Left ventricle myocardium inferior (tissue), 1 donor: ENCODE data around the gene PNMA8C. TPM values are rescaled to one million over a fixed set of nuclear protein-coding genes. Genes with fewer than 3 reads are reported as not detected.
A peak's percentile ranks its signal among the peaks of the same experiment; 100 is the strongest.

ENCODE experiments used
- DNase-seq: peaks from one replicate; pipeline ENCODE4 v3.0.0-alpha.2; 2020
- H3K27ac ChIP-seq: fragments of 200-600 bp; replicated peaks from 2 replicates; pipeline ENCODE4 v1.8.0; 2021
- H3K27me3 ChIP-seq: fragments of 200-600 bp; 2 replicates; pipeline ENCODE4 v1.8.0; 2021; ENCODE audit warnings: low read depth
- H3K36me3 ChIP-seq: fragments of 200-600 bp; 2 replicates; pipeline ENCODE4 v1.8.0; 2021
- H3K4me1 ChIP-seq: fragments of 200-600 bp; 2 replicates; pipeline ENCODE4 v1.8.0; 2021
- H3K4me3 ChIP-seq: fragments of 200-600 bp; 2 replicates; pipeline ENCODE4 v1.8.0; 2021; ENCODE audit warnings: mild to moderate bottlenecking, moderate library complexity
- H3K9me3 ChIP-seq: fragments of 200-600 bp; replicated peaks from 2 replicates; pipeline ENCODE4 v1.8.0; 2021
- intact Hi-C: fragments of 100-400 bp; cut with micrococcal nuclease; formaldehyde crosslinking; loops from one replicate; pipeline ENCODE4 v1.11.0; 2022
- total RNA-seq: library from RNA; stranded (reverse); fragmentation: NEBNext Ultra II Directional; extraction: Animal tissue kit (Norgen Biotek cat#: 25700); gene quantifications from one replicate; pipeline ENCODE4 v1.2.1, GENCODE V29; 2021
- TF ChIP-seq, protein P1 (sequence below): fragments of 200-600 bp; IDR thresholded peaks from 2 replicates; pipeline ENCODE4 v1.8.0; 2021; ENCODE audit warnings: antibody characterized with exemption, mild to moderate bottlenecking, borderline replicate concordance
- donor health status: DM: no; HTN: yes; CAD: no; lungs with severe emphysema.

The PNMA8C gene
- total RNA-seq, 1 donor from 2014 or later: not detected

DNA sequence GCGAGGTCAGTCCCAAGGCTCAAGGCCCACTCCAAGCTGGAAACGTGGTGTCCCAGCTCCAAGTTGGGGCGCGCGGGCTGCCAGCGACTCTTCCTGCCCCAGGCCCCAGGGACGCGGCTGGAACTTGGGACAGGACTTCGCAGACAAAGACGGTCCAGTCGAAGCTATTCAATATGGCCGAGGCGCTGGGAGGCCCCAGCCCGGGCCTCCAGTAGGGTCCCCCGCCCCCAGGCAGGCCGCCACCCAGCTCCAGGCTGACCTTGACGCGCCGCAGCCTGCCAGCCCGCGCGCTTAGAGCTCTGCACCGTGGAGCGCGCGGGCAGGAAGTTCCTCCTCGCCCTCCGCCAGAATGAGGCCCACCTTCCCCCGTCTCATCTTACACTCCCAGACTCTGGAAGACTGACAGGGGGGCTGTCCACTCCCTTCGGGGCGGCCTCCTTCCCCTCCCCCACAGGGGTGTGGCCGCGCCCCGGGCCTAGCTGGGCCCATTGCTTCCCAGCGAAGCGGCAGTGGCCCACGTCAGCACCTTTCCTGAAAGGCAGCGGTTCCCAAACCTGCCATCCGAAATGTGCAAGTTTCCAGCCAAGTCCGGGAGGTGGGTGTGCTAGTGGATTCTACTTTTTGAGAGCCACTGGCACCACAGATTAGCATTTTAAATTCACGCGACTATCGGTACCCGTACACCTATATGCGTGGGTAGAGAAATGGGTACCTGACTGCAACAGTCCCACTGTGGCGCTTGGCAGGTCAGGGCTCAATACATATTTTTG lies 15.3 kb downstream of the PNMA8C start, which contains the start of gene CCDC8:
CCDC8 (minus strand) TSS at position 303 of the 770 bp plus-strand sequence. CDS start 754 bp downstream, outside the sequence.
- H3K4me3 ChIP-seq: peak within 1 kb of the TSS; percentile 73

DNA sequence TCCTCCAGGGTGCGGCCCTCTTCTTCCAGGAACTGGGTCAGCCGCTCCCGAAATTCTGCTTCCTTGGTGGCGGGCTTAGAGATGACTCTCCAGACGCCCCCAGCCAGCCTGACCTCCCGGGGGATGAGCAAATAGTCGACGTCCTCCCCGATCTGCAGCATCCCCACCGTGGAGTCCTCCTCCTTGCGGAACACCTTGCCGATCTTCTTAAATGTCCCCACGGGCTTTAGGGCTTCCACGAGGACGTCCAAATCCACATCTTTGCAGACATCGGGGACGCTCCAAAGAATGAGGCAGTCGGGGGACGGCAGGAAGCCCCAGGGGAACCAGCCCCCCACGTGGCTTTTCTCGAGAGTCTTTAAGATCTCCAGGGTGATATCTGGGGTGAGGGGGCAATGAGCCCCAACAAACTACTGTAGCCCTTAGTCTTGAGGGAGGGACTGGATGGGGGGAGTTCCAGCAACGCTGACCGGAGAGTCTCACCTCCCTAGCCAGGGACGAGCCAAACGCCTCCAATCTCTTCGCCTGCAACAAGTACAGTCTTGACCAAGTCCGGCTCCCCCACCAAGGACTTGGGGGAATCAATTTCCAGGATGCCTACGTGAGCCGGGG lies 16.0 kb downstream of the PNMA8C start:
- intact Hi-C loops: no loop called here
- peaks cover 8% of the 10 kb centered on the region for H3K36me3 ChIP-seq
- peak overlapping the region; percentile 73 for H3K4me3 ChIP-seq
- TF ChIP-seq, protein P1, sequence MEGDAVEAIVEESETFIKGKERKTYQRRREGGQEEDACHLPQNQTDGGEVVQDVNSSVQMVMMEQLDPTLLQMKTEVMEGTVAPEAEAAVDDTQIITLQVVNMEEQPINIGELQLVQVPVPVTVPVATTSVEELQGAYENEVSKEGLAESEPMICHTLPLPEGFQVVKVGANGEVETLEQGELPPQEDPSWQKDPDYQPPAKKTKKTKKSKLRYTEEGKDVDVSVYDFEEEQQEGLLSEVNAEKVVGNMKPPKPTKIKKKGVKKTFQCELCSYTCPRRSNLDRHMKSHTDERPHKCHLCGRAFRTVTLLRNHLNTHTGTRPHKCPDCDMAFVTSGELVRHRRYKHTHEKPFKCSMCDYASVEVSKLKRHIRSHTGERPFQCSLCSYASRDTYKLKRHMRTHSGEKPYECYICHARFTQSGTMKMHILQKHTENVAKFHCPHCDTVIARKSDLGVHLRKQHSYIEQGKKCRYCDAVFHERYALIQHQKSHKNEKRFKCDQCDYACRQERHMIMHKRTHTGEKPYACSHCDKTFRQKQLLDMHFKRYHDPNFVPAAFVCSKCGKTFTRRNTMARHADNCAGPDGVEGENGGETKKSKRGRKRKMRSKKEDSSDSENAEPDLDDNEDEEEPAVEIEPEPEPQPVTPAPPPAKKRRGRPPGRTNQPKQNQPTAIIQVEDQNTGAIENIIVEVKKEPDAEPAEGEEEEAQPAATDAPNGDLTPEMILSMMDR: no peak
- H3K27me3 ChIP-seq: peaks cover 53% of the 10 kb centered on the region
- no peaks in the 10 kb centered on the region for H3K9me3 ChIP-seq
- peak overlapping the region; percentile 90 for H3K27ac ChIP-seq
- H3K4me1 ChIP-seq: peaks cover 68% of the 10 kb centered on the region
- DNase-seq: no peak

More for the DNA sequence above, 15.3 kb downstream of the PNMA8C start, which contains the start of gene CCDC8:
- H3K27me3 ChIP-seq: peaks cover 53% of the 10 kb centered on the region
- peaks cover 8% of the 10 kb centered on the region for H3K36me3 ChIP-seq
- H3K27ac ChIP-seq: peak within 1 kb of the TSS; percentile 90
- DNase-seq: peak; percentile 89
- intact Hi-C loops: no loop called here
- H3K9me3 ChIP-seq: no peaks in the 10 kb centered on the region
- peaks cover 61% of the 10 kb centered on the region for H3K4me1 ChIP-seq
- TF ChIP-seq, protein P1: no peak

DNA sequence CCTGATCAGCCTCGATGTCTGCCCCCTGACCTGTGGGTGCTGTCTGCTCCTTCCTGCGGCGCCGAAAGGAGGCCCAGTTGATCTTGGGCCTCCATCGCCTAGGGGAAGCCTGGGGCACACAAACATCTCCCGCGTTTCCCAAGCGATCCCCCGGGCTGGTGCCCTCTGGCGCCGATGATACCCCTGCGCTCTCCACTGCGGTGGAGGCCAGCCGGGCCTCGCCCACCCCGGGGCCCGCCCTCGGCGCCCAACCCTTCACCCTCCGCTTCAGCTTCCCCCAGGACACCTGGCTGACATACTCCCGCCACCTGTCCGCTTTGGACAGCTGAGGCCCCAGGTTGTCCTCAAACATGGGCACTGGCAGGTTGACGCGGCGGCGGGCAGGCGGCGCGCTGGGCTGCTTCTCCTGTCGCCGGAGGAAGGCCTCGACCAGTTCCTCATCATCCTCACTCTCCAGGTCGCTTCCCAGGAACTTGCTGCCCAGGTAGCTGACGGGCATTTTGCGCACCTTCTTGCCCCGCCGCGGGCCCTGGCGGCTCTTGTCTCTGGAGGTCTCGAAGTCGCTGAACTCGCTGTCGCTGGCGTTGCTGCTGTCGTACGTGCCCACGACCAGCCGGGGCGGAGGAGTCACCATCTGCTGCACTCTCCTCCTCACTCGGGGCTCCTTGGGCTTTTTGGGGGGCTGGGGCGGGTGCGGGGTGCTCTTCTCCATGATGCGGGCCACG lies 16.6 kb downstream of the PNMA8C start:
- intact Hi-C loops: no loop called here
- H3K27me3 ChIP-seq: peaks cover 53% of the 10 kb centered on the region
- H3K4me3 ChIP-seq: peak overlapping the region; percentile 73
- H3K4me1 ChIP-seq: peaks cover 73% of the 10 kb centered on the region
- TF ChIP-seq, protein P1: peak; percentile 14
- peaks cover 8% of the 10 kb centered on the region for H3K36me3 ChIP-seq
- peak overlapping the region; percentile 90 for H3K27ac ChIP-seq
- H3K9me3 ChIP-seq: no peaks in the 10 kb centered on the region
- DNase-seq: no peak

DNA sequence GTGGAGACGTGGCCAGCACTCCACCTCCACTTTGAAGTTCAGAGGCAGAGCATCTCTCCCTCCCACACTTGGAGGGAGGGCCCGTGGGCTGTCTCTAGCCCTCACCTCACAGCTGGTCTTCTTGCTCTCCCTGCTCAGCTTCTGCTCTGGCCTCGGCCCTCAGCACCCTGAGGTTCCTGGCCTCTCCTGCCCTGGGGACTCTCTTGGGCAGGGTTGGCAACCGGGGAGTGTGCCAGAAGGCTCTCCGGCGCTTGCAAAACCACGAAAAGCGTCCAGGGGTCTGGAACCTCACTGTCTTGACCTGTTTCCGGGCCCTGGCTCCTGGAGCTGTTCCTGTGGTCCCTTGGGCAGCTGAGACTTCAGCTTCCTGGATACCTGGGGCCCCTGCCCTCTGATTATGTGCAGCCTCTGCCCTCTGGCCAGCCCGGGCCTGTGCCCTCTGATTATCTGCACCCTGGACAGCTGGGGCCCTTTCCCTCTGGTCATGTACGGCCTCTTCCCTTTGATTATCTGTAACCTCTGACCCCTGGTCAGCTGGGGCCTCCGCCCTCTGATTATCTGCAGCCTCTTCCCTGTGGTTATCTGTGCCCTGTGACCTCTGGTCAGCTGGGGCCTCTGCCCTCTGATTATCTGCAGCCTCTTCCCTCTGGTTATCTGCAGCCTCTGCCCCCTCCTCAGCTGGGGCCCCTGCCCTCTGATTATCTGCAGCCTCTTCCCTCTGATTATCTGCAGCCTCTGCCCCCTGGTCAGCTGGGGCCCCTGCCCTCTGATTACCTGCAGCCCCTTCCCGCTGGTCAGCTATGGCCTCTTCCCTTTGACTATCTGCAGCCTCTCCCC lies 17.4 kb downstream of the PNMA8C start:
- peak overlapping the region; percentile 90 for H3K27ac ChIP-seq
- no peaks in the 10 kb centered on the region for H3K9me3 ChIP-seq
- intact Hi-C loops: no loop called here
- TF ChIP-seq, protein P1: no peak
- peaks cover 71% of the 10 kb centered on the region for H3K4me1 ChIP-seq
- peak overlapping the region; percentile 73 for H3K4me3 ChIP-seq
- H3K36me3 ChIP-seq: peaks cover 8% of the 10 kb centered on the region
- no peak for DNase-seq
- peaks cover 48% of the 10 kb centered on the region for H3K27me3 ChIP-seq
